NB4 (cell line): ENCODE measurements around the gene MTAP.

Experiments
- POLR2A ChIP-seq: IDR thresholded peaks from 2 replicates; pipeline ENCODE4 v1.6.1; 2011; ENCODE audit warnings: mild to moderate bottlenecking; ENCODE audit not compliant: insufficient read length; ENCODE audit errors: extremely low read depth
- TF ChIP-seq, protein P1 (sequence below): IDR thresholded peaks from 2 replicates; pipeline ENCODE4 v1.6.1; 2011; ENCODE audit warnings: low read depth, low read length

DNA sequence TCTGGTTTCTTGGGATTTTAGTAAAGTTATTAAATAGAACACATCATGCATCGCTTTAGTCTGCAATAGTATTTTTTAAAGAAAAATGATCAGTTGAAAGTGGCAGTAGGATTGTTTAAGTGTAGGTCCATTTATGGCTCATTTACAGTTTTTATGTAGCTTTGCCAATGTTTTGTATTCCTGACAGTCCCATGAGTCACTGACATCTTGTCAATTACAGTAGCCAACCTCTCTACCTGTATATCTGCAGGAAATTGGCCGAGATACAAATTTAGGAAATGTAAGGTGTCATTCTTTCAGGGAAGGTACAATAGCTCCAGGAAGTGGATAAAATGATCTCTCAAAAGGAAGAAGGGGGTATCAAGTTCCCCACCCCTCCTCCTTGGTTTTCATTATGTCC is 47.7 kb upstream of the MTAP start:
- TF ChIP-seq, protein P1, sequence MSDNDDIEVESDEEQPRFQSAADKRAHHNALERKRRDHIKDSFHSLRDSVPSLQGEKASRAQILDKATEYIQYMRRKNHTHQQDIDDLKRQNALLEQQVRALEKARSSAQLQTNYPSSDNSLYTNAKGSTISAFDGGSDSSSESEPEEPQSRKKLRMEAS = no peak
- TF ChIP-seq POLR2A = no peak
